ENCODE results near the gene ELP4.
"Not testable (repeated sequence)": the region's sequence is repeated elsewhere in the genome, so short reads cannot be mapped to it uniquely, and the experiment has no call there.

Gene ELP4

GRCh38 chr11:31535479-31535878, 25.9 kb downstream of the ELP4 start:
- DNase-seq = no peak
- intact Hi-C loops (cut with DNase I) = no loop called here

GRCh38 chr11:31542862-31543261, 33.3 kb downstream of the ELP4 start:
- intact Hi-C loops (cut with DNase I) = no loop called here
- DNase-seq = no peak

GRCh38 chr11:31555938-31556337, 46.4 kb downstream of the ELP4 start:
- DNase-seq = no peak

GRCh38 chr11:31558001-31558400, 48.4 kb downstream of the ELP4 start:
- no peak for DNase-seq
- intact Hi-C loops (cut with DNase I) = no loop called here

More at GRCh38 chr11:31555938-31556337, 46.4 kb downstream of the ELP4 start:
- intact Hi-C loops (cut with DNase I) = no loop called here

- DNase-seq = no peak
- intact Hi-C loops (cut with DNase I) = no loop called here
Observed at GRCh38 chr11:31560842-31561476, 51.4 kb downstream of the ELP4 start.

- intact Hi-C loops (cut with DNase I); DNase-seq: not testable (repeated sequence)
Observed at GRCh38 chr11:31564517-31564916, 55.0 kb downstream of the ELP4 start.

GRCh38 chr11:31574133-31574532, 64.6 kb downstream of the ELP4 start:
- intact Hi-C loops (cut with DNase I); DNase-seq: not testable (repeated sequence)

GRCh38 chr11:31575764-31576163, 66.2 kb downstream of the ELP4 start:
- DNase-seq; intact Hi-C loops (cut with DNase I): not testable (repeated sequence)

- intact Hi-C loops (cut with DNase I); DNase-seq: not testable (repeated sequence)
Observed at GRCh38 chr11:31579412-31579811, 69.8 kb downstream of the ELP4 start.

GRCh38 chr11:31582697-31583096, 73.1 kb downstream of the ELP4 start:
- intact Hi-C loops (cut with DNase I) = no loop called here
- DNase-seq = no peak

GRCh38 chr11:31598454-31598853, 88.9 kb downstream of the ELP4 start:
- intact Hi-C loops (cut with DNase I) = no loop called here
- no peak for DNase-seq

GRCh38 chr11:31601635-31602282, 92.2 kb downstream of the ELP4 start:
- no peak for DNase-seq
- intact Hi-C loops (cut with DNase I) = no loop called here

- intact Hi-C loops (cut with DNase I) = no loop called here
- no peak for DNase-seq
Observed at GRCh38 chr11:31606893-31607292, 97.3 kb downstream of the ELP4 start.

- no peak for DNase-seq
- intact Hi-C loops (cut with DNase I) = no loop called here
Observed at GRCh38 chr11:31607914-31608313, 98.3 kb downstream of the ELP4 start.

GRCh38 chr11:31608995-31609394, 99.4 kb downstream of the ELP4 start:
- intact Hi-C loops (cut with DNase I) = no loop called here
- DNase-seq = no peak

- intact Hi-C loops (cut with DNase I) = no loop called here
- no peak for DNase-seq
Observed at GRCh38 chr11:31610544-31610943, 101.0 kb downstream of the ELP4 start.

GRCh38 chr11:31617246-31617645, 107.7 kb downstream of the ELP4 start:
- intact Hi-C loops (cut with DNase I) = no loop called here
- no peak for DNase-seq

- intact Hi-C loops (cut with DNase I) = no loop called here
Observed at GRCh38 chr11:31619980-31620379, 110.4 kb downstream of the ELP4 start.

GRCh38 chr11:31620434-31620833, 110.9 kb downstream of the ELP4 start:
- intact Hi-C loops (cut with DNase I) = no loop called here
- no peak for DNase-seq

More at GRCh38 chr11:31619980-31620379, 110.4 kb downstream of the ELP4 start:
- no peak for DNase-seq

GRCh38 chr11:31625868-31626267, 116.3 kb downstream of the ELP4 start:
- intact Hi-C loops (cut with DNase I) = no loop called here

GRCh38 chr11:31628111-31628510, 118.5 kb downstream of the ELP4 start:
- no peak for DNase-seq
- intact Hi-C loops (cut with DNase I) = no loop called here

More at GRCh38 chr11:31625868-31626267, 116.3 kb downstream of the ELP4 start:
- DNase-seq = no peak

GRCh38 chr11:31636983-31637382, 127.4 kb downstream of the ELP4 start:
- DNase-seq = no peak
- intact Hi-C loops (cut with DNase I) = no loop called here
